Measurements from ENCODE around the gene PPIF.

DNA sequence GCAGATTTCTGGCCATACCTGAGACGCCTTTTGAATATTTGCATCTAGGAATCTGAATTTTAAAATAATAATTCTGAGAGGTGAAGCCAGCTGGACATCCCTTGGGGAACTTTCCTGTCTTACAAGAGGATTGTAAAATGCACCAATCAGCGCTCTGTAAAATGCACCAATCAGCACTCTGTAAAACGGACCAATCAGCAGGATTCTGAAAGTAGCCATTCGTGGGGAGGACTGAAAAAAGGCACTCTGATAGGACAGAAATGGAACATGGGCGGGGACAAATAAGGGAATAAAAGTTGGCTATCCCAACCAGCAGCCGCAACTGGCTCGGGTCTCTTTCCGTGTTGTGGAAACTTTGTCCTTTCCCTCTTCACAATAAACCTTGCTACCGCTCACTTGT, 9.9 kb downstream of the PPIF start:
- TF ChIP-seq AGO2 (optimal IDR thresholded peaks at IDR 0.05; ENCODE audit: low read depth, low read length), result no peak
- TF ChIP-seq, protein P1, sequence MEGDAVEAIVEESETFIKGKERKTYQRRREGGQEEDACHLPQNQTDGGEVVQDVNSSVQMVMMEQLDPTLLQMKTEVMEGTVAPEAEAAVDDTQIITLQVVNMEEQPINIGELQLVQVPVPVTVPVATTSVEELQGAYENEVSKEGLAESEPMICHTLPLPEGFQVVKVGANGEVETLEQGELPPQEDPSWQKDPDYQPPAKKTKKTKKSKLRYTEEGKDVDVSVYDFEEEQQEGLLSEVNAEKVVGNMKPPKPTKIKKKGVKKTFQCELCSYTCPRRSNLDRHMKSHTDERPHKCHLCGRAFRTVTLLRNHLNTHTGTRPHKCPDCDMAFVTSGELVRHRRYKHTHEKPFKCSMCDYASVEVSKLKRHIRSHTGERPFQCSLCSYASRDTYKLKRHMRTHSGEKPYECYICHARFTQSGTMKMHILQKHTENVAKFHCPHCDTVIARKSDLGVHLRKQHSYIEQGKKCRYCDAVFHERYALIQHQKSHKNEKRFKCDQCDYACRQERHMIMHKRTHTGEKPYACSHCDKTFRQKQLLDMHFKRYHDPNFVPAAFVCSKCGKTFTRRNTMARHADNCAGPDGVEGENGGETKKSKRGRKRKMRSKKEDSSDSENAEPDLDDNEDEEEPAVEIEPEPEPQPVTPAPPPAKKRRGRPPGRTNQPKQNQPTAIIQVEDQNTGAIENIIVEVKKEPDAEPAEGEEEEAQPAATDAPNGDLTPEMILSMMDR (CRISPR knock-in tag; IDR thresholded peaks at IDR 0.05), result no peak
- no peak for TF ChIP-seq EP300 (IDR thresholded peaks at IDR 0.05; ENCODE audit: low read depth in 2 of 2, low read length in 2 of 2)
- no peak for TF ChIP-seq EP300 (CRISPR knock-in tag; IDR thresholded peaks at IDR 0.05; ENCODE audit: borderline replicate concordance)

All from HepG2 (cell line).